SK-N-SH (cell line): Measurements from ENCODE around the gene ADCK1.
"Not testable (repeated sequence)": the region's sequence is repeated elsewhere in the genome, so short reads cannot be mapped to it uniquely, and the experiment has no call there.

Source experiments
- CTCF ChIP-seq: fragments of 200-600 bp; sonication (generic); IDR thresholded peaks from 2 replicates; pipeline ENCODE4 v1.6.1; 2017; ENCODE audit warnings: antibody characterized with exemption, mild to moderate bottlenecking, moderate library complexity
- ELF1 ChIP-seq: IDR thresholded peaks from 2 replicates; pipeline ENCODE4 v1.4.0; 2012
- GATA2 ChIP-seq: sonication (generic); formaldehyde crosslinking; IDR thresholded peaks from 2 replicates; pipeline ENCODE4 v1.5.0; 2020; ENCODE audit warnings: mild to moderate bottlenecking, missing genetic modification reagents
- JUND ChIP-seq: IDR thresholded peaks from 2 replicates; pipeline ENCODE4 v1.4.0; 2012
- MAX ChIP-seq: IDR thresholded peaks from 2 replicates; pipeline ENCODE4 v1.4.0; 2012; ENCODE audit warnings: low read depth
- POLR2AphosphoS5 ChIP-seq: IDR thresholded peaks from 2 replicates; pipeline ENCODE4 v1.6.1; 2012; ENCODE audit warnings: low read depth, low read length
- RFX5 ChIP-seq: IDR thresholded peaks from 2 replicates; pipeline ENCODE4 v1.6.1; 2012; ENCODE audit warnings: mild to moderate bottlenecking, improper control_type of control experiment, low read length
- TAF1 ChIP-seq: IDR thresholded peaks from 2 replicates; pipeline ENCODE4 v1.6.1; 2012; ENCODE audit warnings: low read depth, mild to moderate bottlenecking, low read length, moderate library complexity, borderline replicate concordance
- YY1 ChIP-seq: IDR thresholded peaks from 2 replicates; pipeline ENCODE4 v1.4.0; 2012; ENCODE audit warnings: low read depth, mild to moderate bottlenecking
- ZBTB33 ChIP-seq: IDR thresholded peaks from 2 replicates; pipeline ENCODE4 v1.4.0; 2012; ENCODE audit warnings: low read depth, borderline replicate concordance

GRCh38 chr14:77915390-77915789, 115.5 kb downstream of the ADCK1 start:
- TF ChIP-seq CTCF; POLR2AphosphoS5; TAF1; GATA2 (CRISPR knock-in tag); RFX5; JUND; YY1; MAX; ELF1; ZBTB33: not testable (repeated sequence)
